ENCODE measurements around the gene AUTS2. TPM values are rescaled to one million over a fixed set of nuclear protein-coding genes. Genes with fewer than 3 reads are reported as not detected.
A peak's percentile ranks its signal among the peaks of the same experiment; 100 is the strongest.

The AUTS2 gene
- total RNA-seq, 1 donor from 2014 or later = 53.0 TPM

GRCh38 chr7:70706204-70706603 is 1107.9 kb downstream of the AUTS2 start:
- Histone ChIP-seq H3K4me1 (peaks cover 30% of the 10 kb centered on the region), H3K36me3 (no peaks in the 10 kb centered on the region), H3K9me3 (no peaks in the 10 kb centered on the region), H3K27ac (no peak overlapping the region), H3K4me3 (no peak overlapping the region), H3K27me3 (no peaks in the 10 kb centered on the region)
- intact Hi-C loops (cut with DNase I) = no loop called here
- TF ChIP-seq POLR2A (IDR thresholded peaks at IDR 0.05) (no peak), POLR2AphosphoS5 (IDR thresholded peaks at IDR 0.05; ENCODE audit: insufficient read depth in 1 of 2, low read depth in 1 of 2) (no peak)
- DNase-seq (ENCODE audit: extremely low spot score in 2 of 2) = no peak

- H3K4me3 ChIP-seq = no peak overlapping the region
- no peak for DNase-seq (ENCODE audit: extremely low spot score in 2 of 2)
- no peaks in the 10 kb centered on the region for H3K27me3 ChIP-seq
- H3K4me1 ChIP-seq = peaks cover 33% of the 10 kb centered on the region
- no peaks in the 10 kb centered on the region for H3K9me3 ChIP-seq
- H3K36me3 ChIP-seq = no peaks in the 10 kb centered on the region
- H3K27ac ChIP-seq = no peak overlapping the region
- no peak for TF ChIP-seq POLR2AphosphoS5 (IDR thresholded peaks at IDR 0.05; ENCODE audit: insufficient read depth in 1 of 2, low read depth in 1 of 2)
- intact Hi-C loops (cut with DNase I) = no loop called here
Observed at GRCh38 chr7:70706698-70707097, 1108.4 kb downstream of the AUTS2 start.

GRCh38 chr7:70707823-70708243 is 1109.6 kb downstream of the AUTS2 start:
- H3K4me1 ChIP-seq = peaks cover 41% of the 10 kb centered on the region
- H3K27me3 ChIP-seq = no peaks in the 10 kb centered on the region
- TF ChIP-seq CTCF (IDR thresholded peaks at IDR 0.05) = no peak
- TF ChIP-seq POLR2AphosphoS5 (IDR thresholded peaks at IDR 0.05; ENCODE audit: insufficient read depth in 1 of 2, low read depth in 1 of 2) = no peak
- TF ChIP-seq POLR2A (IDR thresholded peaks at IDR 0.05) = no peak
- H3K9me3 ChIP-seq = no peaks in the 10 kb centered on the region
- intact Hi-C loops (cut with DNase I) = no loop called here
- DNase-seq (ENCODE audit: extremely low spot score in 2 of 2) = no peak
- H3K27ac ChIP-seq = no peak overlapping the region
- no peak overlapping the region for H3K4me3 ChIP-seq
- H3K36me3 ChIP-seq = no peaks in the 10 kb centered on the region

GRCh38 chr7:70710011-70710480 is 1111.8 kb downstream of the AUTS2 start:
- Histone ChIP-seq H3K4me1 (peaks cover 55% of the 10 kb centered on the region), H3K27ac (no peak overlapping the region), H3K36me3 (no peaks in the 10 kb centered on the region), H3K4me3 (no peak overlapping the region), H3K9me3 (no peaks in the 10 kb centered on the region), H3K27me3 (no peaks in the 10 kb centered on the region)
- no peak for DNase-seq (ENCODE audit: extremely low spot score in 2 of 2)
- TF ChIP-seq CTCF (IDR thresholded peaks at IDR 0.05) (no peak), POLR2AphosphoS5 (IDR thresholded peaks at IDR 0.05; ENCODE audit: insufficient read depth in 1 of 2, low read depth in 1 of 2) (peak in 1 of 2 donors; percentile 80), POLR2A (IDR thresholded peaks at IDR 0.05) (no peak)
- intact Hi-C loops (cut with DNase I) = no loop called here

- H3K36me3 ChIP-seq = no peaks in the 10 kb centered on the region
- peaks cover 57% of the 10 kb centered on the region for H3K4me1 ChIP-seq
- no peak overlapping the region for H3K4me3 ChIP-seq
- no peaks in the 10 kb centered on the region for H3K9me3 ChIP-seq
- no peaks in the 10 kb centered on the region for H3K27me3 ChIP-seq
- TF ChIP-seq CTCF (IDR thresholded peaks at IDR 0.05) = no peak
- no peak for TF ChIP-seq POLR2A (IDR thresholded peaks at IDR 0.05)
- TF ChIP-seq POLR2AphosphoS5 (IDR thresholded peaks at IDR 0.05; ENCODE audit: insufficient read depth in 1 of 2, low read depth in 1 of 2) = no peak
- DNase-seq (ENCODE audit: extremely low spot score in 2 of 2) = no peak
- intact Hi-C loops (cut with DNase I) = no loop called here
- H3K27ac ChIP-seq = no peak overlapping the region
Observed at GRCh38 chr7:70710651-70711050, 1112.4 kb downstream of the AUTS2 start.

- DNase-seq (ENCODE audit: extremely low spot score in 2 of 2) = no peak
- no peak overlapping the region for H3K27ac ChIP-seq
Observed at GRCh38 chr7:70711452-70711851, 1113.2 kb downstream of the AUTS2 start.

More at GRCh38 chr7:70711452-70711851, 1113.2 kb downstream of the AUTS2 start:
- H3K4me3 ChIP-seq = no peak overlapping the region
- H3K27me3 ChIP-seq = no peaks in the 10 kb centered on the region
- intact Hi-C loops (cut with DNase I) = no loop called here
- H3K4me1 ChIP-seq = peaks cover 60% of the 10 kb centered on the region
- H3K9me3 ChIP-seq = no peaks in the 10 kb centered on the region
- no peaks in the 10 kb centered on the region for H3K36me3 ChIP-seq
- TF ChIP-seq POLR2A (IDR thresholded peaks at IDR 0.05) = no peak
- no peak for TF ChIP-seq POLR2AphosphoS5 (IDR thresholded peaks at IDR 0.05; ENCODE audit: insufficient read depth in 1 of 2, low read depth in 1 of 2)
- TF ChIP-seq CTCF (IDR thresholded peaks at IDR 0.05) = no peak

All from vagina (tissue), 2 donors.